ENCODE data around the gene NDUFB8.

- TF ChIP-seq, protein P1, sequence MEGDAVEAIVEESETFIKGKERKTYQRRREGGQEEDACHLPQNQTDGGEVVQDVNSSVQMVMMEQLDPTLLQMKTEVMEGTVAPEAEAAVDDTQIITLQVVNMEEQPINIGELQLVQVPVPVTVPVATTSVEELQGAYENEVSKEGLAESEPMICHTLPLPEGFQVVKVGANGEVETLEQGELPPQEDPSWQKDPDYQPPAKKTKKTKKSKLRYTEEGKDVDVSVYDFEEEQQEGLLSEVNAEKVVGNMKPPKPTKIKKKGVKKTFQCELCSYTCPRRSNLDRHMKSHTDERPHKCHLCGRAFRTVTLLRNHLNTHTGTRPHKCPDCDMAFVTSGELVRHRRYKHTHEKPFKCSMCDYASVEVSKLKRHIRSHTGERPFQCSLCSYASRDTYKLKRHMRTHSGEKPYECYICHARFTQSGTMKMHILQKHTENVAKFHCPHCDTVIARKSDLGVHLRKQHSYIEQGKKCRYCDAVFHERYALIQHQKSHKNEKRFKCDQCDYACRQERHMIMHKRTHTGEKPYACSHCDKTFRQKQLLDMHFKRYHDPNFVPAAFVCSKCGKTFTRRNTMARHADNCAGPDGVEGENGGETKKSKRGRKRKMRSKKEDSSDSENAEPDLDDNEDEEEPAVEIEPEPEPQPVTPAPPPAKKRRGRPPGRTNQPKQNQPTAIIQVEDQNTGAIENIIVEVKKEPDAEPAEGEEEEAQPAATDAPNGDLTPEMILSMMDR (IDR thresholded peaks at IDR 0.05): no peak
- no peak for TF ChIP-seq POLR2A (IDR thresholded peaks at IDR 0.05)
Observed at GRCh38 chr10:100566561-100566960, 36.9 kb upstream of the NDUFB8 start.
